ENCODE data around the gene LYZL1.
A peak's percentile ranks its signal among the peaks of the same experiment; 100 is the strongest.
"Not testable (repeated sequence)": the region's sequence is repeated elsewhere in the genome, so short reads cannot be mapped to it uniquely, and the experiment has no call there.

The LYZL1 gene

DNA sequence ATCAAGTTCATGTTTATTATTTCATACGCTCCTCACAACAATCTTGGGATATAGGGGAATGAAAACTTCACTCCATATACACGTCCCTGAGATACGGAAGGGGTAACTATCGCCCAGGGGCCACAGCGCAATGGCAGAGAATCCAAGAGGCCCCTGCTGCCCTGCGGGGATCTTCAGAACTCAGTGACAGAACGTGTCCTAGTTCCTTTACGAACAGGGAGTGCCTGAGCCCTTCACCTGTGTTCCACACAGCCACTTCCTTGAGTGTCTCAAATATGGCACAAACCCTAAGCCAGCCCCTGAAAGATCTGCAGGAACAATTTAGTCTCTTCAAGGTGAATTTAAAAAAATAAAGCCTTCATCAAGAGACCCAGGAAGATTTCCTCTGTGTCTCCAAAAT, 25.9 kb downstream of the LYZL1 start:
- no peak overlapping the region for H3K4me3 ChIP-seq (replicated peaks in 1 of 2; ENCODE audit: low read depth in 2 of 2, low read length in 2 of 2)
- TF ChIP-seq, protein P1, sequence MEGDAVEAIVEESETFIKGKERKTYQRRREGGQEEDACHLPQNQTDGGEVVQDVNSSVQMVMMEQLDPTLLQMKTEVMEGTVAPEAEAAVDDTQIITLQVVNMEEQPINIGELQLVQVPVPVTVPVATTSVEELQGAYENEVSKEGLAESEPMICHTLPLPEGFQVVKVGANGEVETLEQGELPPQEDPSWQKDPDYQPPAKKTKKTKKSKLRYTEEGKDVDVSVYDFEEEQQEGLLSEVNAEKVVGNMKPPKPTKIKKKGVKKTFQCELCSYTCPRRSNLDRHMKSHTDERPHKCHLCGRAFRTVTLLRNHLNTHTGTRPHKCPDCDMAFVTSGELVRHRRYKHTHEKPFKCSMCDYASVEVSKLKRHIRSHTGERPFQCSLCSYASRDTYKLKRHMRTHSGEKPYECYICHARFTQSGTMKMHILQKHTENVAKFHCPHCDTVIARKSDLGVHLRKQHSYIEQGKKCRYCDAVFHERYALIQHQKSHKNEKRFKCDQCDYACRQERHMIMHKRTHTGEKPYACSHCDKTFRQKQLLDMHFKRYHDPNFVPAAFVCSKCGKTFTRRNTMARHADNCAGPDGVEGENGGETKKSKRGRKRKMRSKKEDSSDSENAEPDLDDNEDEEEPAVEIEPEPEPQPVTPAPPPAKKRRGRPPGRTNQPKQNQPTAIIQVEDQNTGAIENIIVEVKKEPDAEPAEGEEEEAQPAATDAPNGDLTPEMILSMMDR (IDR thresholded peaks at IDR 0.05; ENCODE audit: low read depth, low read length) = no peak
- DNase-seq (ENCODE audit: low read depth in 2 of 2) = no peak

DNA sequence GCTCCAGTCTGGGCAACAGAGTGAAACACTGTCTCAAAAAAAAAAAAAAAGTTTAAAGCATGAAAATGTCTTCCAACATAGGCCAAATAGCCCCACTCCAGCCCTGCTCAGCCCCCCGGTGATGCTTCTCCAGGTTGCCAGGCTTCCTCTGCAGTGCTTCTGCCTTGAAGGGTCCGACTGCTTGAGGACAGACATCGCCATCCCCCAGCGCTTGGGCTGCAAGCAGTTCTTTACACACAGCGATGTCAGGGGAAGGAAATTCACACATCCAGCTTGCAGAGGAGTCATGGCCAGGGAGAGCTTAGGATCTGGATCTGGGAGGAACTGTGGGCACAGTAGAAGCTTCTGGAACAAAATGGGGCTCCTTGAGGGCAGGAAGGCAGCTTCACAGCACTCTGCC, 26.9 kb downstream of the LYZL1 start:
- TF ChIP-seq, protein P1 (IDR thresholded peaks at IDR 0.05; ENCODE audit: low read depth, low read length) = no peak
- H3K4me3 ChIP-seq (replicated peaks in 1 of 2; ENCODE audit: low read depth in 2 of 2, low read length in 2 of 2) = no peak overlapping the region
- no peak for DNase-seq (ENCODE audit: low read depth in 2 of 2)

DNA sequence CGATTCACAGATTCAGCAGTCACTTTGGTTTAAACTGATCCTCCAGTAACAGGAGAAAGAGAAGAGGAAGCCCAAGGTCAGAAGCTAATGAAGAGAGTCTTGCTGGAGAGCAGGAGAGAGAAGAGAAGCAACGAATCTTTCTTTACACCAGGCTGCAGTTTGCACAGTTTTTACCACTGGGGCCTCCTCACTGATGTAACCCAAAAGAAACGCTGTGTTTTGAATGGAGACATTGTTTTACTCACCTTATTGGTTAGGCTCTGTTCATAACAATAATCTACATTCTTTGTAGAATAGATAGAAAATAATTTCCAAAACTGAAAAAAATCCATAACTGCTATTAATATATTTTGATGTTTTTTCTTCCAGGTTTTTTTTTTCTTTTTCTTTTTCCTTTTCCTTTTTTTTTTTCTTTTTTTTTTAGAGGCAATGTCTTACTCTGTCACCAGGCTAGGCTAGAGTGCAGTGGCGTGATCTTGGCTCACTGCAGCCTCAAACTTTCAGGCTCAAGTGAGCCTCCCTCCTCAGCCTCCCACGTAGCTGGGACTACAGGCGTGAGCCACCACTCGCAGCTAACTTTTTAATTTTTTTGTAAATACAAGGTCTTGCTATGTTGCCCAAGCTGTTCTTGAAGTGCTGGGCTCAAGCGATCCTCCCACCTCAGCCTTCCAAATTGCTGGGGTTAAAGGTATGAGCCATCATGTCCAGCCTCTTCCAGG, 27.6 kb downstream of the LYZL1 start:
- TF ChIP-seq, protein P1 (IDR thresholded peaks at IDR 0.05; ENCODE audit: low read depth, low read length) = no peak
- no peak overlapping the region for H3K4me3 ChIP-seq (replicated peaks in 1 of 2; ENCODE audit: low read depth in 2 of 2, low read length in 2 of 2)
- DNase-seq (ENCODE audit: low read depth in 2 of 2) = no peak

DNA sequence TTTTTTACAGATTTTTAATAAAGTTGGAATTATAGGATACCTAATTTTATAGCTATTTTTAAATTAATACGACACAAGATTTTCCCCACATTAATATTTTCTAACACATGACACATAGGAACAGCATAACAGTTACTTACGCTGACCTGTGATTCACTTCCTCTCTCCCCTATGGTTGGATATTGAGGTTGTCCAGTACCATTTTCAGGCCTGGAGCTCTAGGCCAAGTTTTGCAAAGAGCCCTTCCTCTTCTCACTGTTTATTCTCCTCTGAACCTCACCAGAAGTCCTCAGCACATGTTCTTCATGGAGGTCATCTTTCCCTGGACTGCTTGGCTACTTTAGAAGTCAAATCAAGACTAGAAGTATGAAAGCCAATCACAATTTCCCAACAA, 28.2 kb downstream of the LYZL1 start:
- H3K4me3 ChIP-seq (replicated peaks in 1 of 2; ENCODE audit: low read depth in 2 of 2, low read length in 2 of 2) = no peak overlapping the region
- DNase-seq (ENCODE audit: low read depth in 2 of 2) = peak in 1 of 2 donors; percentile 54
- TF ChIP-seq, protein P1 (IDR thresholded peaks at IDR 0.05; ENCODE audit: low read depth, low read length) = no peak

DNA sequence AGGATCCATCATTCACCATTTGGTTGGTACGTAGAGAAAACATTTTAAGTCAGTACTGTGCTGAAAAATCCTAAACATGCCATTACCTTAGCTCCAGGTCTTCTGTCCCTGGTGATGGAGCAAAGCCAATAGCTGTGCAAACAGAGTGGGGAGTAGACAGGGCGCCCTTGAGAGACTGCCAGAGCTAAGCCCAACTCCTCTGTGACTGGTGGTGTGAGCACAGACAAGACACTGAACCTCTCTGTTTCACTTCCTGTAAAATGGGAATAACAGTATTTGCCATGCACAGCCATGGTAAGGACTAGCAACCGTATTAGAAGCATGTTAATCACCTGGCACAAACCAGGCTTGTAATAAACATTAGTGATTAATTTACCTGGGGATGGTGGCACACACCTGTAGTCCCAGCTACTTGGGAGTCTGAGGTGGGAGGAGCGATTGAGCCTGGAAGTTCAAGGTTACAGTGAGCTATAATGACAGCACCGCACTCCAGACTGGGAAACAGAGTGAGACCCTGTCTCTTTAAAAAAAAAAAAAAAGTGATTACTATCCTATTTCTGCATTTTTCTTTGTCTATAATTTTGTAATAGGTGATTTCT, 28.7 kb downstream of the LYZL1 start:
- TF ChIP-seq, protein P1 (IDR thresholded peaks at IDR 0.05; ENCODE audit: low read depth, low read length) = no peak
- no peak for DNase-seq (ENCODE audit: low read depth in 2 of 2)
- H3K4me3 ChIP-seq (replicated peaks in 1 of 2; ENCODE audit: low read depth in 2 of 2, low read length in 2 of 2) = no peak overlapping the region

DNA sequence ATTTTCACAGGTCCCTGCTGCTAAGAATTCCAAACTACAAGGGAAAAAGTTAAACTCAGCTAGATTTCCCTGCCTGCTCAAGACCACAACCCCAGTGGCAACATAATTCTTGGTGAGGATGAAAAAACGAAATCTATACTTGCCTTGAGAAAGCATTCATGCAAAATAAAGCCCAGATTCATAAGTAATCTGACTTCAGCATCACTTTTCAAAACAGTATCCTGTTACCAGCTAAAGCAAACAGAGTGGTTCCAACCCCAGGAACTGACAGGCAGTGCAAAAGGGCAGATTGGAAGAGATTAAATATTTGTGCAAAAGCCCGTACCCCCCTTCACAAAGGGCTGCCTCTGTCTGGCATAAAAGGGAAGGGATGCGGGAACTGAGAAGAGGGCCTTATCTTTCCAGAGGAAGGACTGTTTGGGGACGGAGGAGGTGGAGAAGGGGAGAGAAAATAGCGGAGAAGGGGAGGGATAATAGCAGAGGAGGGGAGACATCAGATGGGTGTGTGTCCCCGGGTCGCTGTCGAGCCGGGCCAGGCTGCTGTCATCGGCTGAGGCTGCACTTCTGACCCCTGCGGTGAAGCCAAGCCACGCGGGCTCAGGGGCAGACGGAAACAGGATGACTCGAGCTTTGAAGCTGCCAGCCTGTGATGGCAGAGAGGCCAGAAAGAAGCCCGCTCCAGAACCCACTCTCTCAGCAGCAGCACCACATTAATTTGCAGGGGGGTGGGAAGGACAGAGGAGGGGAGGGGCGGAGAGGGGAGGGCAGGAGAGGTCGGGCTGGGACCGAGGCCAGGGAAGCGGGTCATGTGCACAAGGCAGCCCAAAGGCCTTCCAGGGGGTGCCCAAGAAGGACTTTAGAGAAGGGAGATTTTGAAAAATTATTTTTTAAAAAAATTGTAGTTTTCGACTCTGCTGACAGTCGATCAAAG, 29.5 kb downstream of the LYZL1 start:
- not testable (repeated sequence) for H3K4me3 ChIP-seq (replicated peaks in 1 of 2; ENCODE audit: low read depth in 2 of 2, low read length in 2 of 2)
- peak in 1 of 2 donors; percentile 46 for DNase-seq (ENCODE audit: low read depth in 2 of 2)
